Loucy (cell line): ENCODE results near the gene DLGAP1.

Source experiments
- CTCF ChIP-seq: fragments of 200-600 bp; sonication (generic); conservative IDR thresholded peaks from 2 replicates; pipeline ENCODE4 v1.5.1; 2014; ENCODE audit warnings: mild to moderate bottlenecking, antibody characterized with exemption, low read length
- EZH2phosphoT487 ChIP-seq: fragments of 200-600 bp; IDR thresholded peaks from 2 replicates; pipeline ENCODE4 v1.6.1; 2018; ENCODE audit warnings: antibody characterized with exemption, mild to moderate bottlenecking, moderate library complexity, borderline replicate concordance

GRCh38 chr18:3511980-3512379 lies 943.1 kb downstream of the DLGAP1 start:
- no peak for TF ChIP-seq CTCF
- TF ChIP-seq EZH2phosphoT487 = no peak
